ENCODE results near the gene LALBA. TPM values are rescaled to one million over a fixed set of nuclear protein-coding genes. Genes with fewer than 3 reads are reported as not detected.

Gene LALBA
- total RNA-seq = not detected in 2 replicates

GRCh38 chr12:48569946-48570345 is at the start of gene LALBA:
Gene LALBA (minus strand): TSS chr12:48570046. CDS start chr12:48570020, 26 bp downstream.

GRCh38 chr12:48525332-48525731 is 44.5 kb downstream of the LALBA start, which contains the start of gene OR8S1:
Gene OR8S1 (plus strand): TSS chr12:48525632. CDS start chr12:48525632, 0 bp downstream.

Other genes starting within 250 kb of the LALBA start
- gene ZNF641, start 219.1 kb downstream of the LALBA start, total RNA-seq = 10.6 and 14.3 TPM in 2 replicates
- not detected in 2 replicates for gene ANP32D, start 97.5 kb downstream of the LALBA start, total RNA-seq
- 0.22 TPM in 1 of 2 replicates, not detected in the other for gene C12orf54, start 87.5 kb downstream of the LALBA start, total RNA-seq
- not detected in 2 replicates for gene OR8S1, start 44.4 kb downstream of the LALBA start, total RNA-seq
- gene KANSL2, start 112.2 kb upstream of the LALBA start, total RNA-seq = 42.2 and 56.4 TPM in 2 replicates
- 32.0 and 41.2 TPM in 2 replicates for gene CCNT1, start 146.7 kb upstream of the LALBA start, total RNA-seq
- gene ADCY6, start 219.0 kb upstream of the LALBA start, total RNA-seq = 24.0 and 24.2 TPM in 2 replicates
- gene CACNB3, start 248.4 kb upstream of the LALBA start, total RNA-seq = 16.9 and 21.4 TPM in 2 replicates